Activated effector memory CD4-positive, alpha-beta T cell treated with anti-CD3 and anti-CD28 coated beads, Interleukin-2, amount 50 U/mL, for 16 hours (primary cell): ENCODE data around the gene EXOSC7.
A peak's percentile ranks its signal among the peaks of the same experiment; 100 is the strongest.
"Not testable (repeated sequence)": the region's sequence is repeated elsewhere in the genome, so short reads cannot be mapped to it uniquely, and the experiment has no call there.

Experiments
- DNase-seq: peaks from one replicate; pipeline ENCODE4 v3.0.0-alpha.2; 2020

The EXOSC7 gene

GRCh38 chr3:44962621-44963393 lies 13.2 kb upstream of the EXOSC7 start:
- peak; percentile 4 for DNase-seq

- no peak for DNase-seq
Measured at GRCh38 chr3:44963571-44964325, 12.3 kb upstream of the EXOSC7 start.

DNA sequence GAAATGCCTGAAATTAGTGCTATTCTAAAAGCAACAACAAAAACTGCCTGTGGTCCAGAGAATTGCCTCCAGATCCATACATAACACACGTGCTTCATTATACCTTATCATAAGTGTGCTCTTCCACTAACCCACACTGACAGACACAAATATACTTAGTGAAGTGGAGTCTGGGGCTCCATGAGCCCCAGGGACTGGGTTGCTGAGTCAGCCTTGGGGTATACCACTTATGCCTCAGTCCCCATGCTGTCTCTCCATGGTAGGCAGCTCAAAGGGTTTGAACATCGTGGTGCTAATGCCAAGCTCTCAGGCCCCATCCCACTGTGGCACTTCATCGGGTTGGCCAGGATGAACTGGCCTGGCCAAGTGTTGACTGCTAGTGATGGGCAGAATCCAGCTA lies 10.9 kb upstream of the EXOSC7 start:
- DNase-seq, result peak; percentile 27

DNA sequence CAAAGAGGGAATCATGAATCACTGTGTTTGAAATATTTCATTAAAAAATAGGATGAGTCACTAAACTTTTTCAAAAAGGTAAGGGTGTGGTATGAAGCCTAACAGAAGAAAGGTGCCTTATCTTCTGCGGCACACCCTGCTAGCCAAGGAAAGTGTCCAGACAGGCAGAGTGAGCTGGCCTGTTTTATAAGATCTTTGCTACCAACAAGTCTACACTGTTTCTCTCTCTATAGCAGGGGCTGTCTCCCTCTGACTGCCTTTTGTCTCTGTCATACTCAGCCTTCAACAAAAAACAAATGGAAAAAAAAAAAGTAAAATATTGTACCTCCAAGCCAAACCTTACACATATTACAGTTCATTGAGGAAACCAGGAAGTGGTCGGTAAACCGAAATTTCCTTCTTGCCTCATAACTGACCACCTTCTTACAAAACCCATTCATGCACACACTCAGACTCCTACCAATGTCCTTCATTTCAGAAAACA lies 9.2 kb upstream of the EXOSC7 start:
- DNase-seq, result no peak

DNA sequence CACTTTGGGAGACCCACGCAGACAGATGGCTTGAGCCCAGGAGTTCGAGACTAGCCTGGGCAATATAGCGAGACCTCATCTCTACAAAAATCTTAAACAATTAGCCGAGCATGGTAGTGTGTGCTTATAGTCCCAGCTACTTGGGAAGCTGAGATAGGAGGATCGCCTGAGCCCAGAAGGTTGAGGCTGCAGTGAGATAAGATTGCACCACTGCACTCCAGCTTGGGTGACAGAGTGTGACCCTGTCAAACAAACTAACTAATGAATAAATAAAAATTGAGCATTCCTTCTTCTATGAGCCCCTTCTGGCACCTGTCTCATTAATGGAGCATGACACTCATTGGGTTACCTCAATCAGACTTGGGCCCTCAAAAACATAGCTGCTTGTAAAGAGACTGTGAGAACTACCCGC lies 7.6 kb upstream of the EXOSC7 start:
- DNase-seq, result no peak

GRCh38 chr3:44969154-44969827 lies 6.8 kb upstream of the EXOSC7 start:
- no peak for DNase-seq

DNA sequence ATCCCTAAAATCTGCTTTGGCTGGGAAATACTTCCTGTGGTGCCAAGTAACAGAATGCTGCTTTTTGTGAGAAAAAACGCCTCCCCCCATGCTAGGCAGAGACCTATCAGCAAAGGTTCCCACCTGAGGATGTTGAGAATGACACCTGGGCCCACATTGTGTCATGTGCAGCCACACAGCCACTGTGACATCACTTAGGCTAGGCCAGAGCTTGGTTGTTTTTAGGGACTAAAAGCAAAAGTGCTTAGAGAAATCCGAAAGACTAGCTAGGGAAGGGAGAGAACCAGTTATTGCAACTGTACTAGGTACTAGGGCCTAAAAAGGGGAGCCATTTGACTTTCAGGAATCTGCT lies 6.2 kb upstream of the EXOSC7 start:
- DNase-seq, result no peak

GRCh38 chr3:44970926-44971490 lies 5.0 kb upstream of the EXOSC7 start:
- DNase-seq, result no peak

DNA sequence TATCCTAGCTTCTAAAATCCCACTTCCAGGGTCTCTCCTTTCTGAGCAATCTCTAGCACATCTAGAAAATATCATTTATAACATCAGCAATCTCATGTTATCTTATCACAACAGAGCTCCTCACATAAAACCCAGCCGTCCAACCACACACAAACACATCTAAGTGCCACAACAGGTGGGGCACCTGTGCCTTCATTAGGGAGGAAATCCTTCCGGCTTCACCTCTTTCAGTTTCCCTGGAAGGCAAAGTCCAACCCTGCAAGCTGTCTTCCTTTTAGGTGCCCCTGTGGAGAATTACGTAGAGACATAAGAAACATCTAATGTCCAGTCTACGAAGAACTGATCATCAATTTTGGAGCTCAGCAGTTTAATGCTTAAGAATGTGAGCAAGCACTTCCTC lies 1.6 kb upstream of the EXOSC7 start:
- DNase-seq, result no peak

DNA sequence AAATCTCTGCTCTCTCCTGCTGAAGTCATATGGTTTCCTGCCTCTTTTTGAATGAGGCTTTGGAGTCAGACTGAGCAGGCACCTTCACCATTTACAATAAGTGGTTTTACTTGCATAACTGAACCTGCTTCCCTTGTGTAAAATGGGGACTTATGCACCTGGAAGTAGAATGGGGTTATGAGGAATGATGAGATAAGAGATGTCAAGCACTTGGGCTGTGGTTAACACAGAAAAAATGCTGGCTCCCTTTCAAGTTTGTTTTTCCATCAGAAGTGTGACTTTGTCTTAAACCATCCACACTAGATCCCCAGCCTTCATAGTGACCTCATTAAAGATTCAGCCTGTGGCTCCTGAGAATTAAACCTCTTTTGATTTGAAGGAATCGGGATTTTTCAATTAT lies 5.2 kb downstream of the EXOSC7 start:
- no peak for DNase-seq

DNA sequence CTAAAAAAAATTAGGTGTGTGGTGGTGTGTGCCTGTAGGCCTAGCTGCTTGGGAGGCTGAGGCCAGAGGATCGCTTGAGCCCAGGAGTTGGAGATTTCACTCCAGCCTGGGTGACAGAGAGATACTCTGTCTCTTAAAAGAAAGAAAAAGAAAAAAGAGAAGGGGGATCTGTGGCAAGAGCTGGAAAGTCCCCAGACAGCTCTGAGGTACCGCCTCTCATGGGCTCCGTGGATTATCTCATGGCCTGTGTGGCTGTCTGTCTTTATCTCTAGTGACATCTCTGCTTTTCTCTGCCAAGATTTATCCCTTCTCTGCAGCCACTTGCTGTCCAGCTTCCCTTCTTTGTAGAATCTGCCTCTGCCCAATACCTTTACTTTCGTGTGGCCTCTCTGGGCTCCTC lies 5.7 kb downstream of the EXOSC7 start:
- no peak for DNase-seq

DNA sequence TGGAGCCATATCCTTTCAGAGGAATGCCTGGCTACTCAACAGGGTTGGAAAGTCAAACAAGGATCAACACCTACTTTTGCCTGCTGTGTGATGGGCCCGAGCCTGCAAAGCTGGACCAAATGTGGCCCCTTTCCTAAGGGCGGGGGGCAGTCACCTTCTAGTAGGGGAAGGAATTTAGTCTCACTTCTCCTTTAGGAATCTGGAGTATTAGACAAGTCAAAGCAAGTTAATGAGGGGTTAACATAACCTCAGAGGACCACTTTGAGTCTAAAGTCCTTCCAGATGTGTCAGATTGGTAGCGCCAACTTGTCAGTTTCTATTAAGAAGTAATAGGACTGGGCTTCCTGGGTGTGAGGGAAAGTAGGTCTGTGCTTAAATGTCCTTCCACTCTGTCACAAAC lies 6.8 kb downstream of the EXOSC7 start:
- DNase-seq, result no peak

DNA sequence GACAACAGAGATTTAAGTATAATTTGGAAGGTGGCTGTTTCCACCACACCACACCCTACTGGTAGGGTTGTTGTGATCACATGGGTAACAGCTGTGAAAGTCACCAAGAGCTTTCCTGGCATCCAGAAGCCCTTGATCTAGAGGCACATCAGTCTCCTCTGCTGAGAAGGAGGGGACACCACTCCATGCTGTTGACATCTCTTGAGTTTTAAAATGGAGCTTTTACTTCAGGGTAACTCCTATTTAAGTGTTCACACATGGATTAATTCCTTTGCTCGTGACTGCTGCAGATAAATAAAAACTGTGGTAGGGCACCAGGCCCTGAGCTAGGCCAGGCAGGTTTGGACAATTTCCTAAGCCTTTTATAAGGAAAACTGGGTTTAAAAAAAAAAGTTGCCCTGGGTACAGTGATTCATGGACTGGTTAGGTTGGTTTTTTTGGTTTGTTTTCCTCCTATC lies 7.5 kb downstream of the EXOSC7 start:
- no peak for DNase-seq

DNA sequence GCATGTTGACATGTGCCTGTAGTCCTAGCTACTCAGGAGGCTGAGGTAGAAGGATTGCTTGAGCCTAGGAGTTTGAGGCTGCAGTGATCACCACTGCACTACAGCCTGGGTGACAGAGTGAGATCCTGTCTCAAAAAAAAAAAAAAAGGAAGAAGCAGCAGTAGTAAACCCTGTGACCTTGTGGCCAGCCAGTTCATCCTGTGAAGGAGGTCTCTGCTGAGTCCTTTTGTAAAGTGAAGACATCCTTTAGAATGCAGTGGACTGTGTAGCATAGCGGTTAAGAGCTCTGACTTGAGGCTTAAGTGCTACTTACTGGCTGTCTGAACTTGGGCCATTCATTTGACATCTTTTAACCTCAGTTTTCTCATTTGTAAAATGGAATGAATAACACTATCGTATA lies 8.3 kb downstream of the EXOSC7 start:
- DNase-seq, result no peak

DNA sequence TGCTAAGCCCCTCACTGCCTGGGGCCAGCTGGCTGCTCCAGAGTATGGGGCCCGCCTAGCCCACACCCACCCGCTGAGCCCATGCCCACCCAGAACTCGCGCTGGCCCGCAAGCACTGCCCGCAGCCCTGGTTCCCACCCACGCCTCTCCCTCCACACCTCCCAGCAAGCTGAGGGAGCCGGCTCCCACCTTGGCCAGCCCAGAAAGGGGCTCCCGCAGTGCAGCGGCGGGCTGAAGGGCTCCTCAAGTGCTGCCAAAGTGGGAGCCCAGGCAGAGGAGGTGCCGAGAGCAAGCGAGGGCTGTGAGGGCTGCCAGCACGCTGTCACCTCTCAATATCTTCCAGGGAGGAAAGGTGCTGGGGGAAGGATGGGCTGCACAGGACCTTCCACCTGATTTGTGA lies 10.3 kb downstream of the EXOSC7 start:
- not testable (repeated sequence) for DNase-seq

- no peak for DNase-seq
Measured at GRCh38 chr3:44987332-44987731, 11.3 kb downstream of the EXOSC7 start.

DNA sequence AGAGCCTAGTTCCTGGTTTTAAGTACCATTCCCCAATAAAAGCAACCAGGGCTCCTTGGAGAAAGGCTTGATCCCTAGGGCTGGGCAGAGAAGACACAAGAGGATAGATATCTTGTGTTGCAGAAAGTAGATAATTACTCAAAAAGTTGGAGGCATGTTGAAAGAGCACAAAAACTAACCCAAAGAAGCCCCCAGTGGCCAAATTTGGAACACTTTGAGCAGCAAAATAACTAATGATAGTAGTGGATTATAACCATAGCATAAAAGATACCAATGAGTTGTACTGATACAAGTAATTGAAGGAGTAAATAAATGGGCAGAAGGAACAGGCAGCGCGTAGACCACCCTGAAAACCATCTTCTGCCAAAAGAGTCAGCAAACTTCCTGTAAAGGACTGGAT lies 12.0 kb downstream of the EXOSC7 start:
- no peak for DNase-seq

DNA sequence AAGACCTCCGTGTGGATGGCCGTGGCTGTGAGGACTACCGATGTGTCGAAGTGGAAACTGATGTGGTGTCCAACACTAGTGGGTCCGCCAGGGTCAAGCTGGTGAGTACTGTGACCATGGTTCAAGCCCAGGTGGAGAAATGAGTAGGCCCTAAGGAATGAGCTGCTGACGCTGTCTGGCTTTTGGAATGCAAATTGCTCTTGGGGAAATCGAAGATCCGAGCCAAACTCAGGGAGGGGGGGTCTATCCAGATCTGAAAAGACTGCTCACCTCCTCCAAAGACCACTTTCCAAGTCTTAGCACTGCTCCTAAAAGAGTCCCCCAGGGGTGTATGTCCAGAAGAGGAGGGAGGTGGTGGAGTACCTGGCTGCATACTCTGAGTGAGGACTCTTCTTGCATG lies 13.1 kb downstream of the EXOSC7 start:
- no peak for DNase-seq

GRCh38 chr3:44989636-44990373 lies 13.8 kb downstream of the EXOSC7 start:
- DNase-seq, result no peak

GRCh38 chr3:44991326-44991725 lies 15.3 kb downstream of the EXOSC7 start:
- DNase-seq, result no peak

GRCh38 chr3:44992555-44993470 lies 16.8 kb downstream of the EXOSC7 start:
- peak; percentile 69 for DNase-seq
